Transverse colon (tissue), 4 donors: ENCODE results near the gene TTLL5. TPM values are rescaled to one million over a fixed set of nuclear protein-coding genes. Genes with fewer than 3 reads are reported as not detected.

ENCODE experiments used
- DNase-seq: peaks from one replicate; pipeline ENCODE4 v3.0.0-alpha.2; 2019
- H3K27ac ChIP-seq, 4 donors: fragments of 200-600 bp; sonication (generic); 2 replicates each; pipeline ENCODE4 v1.5.1; 2016 to 2018; ENCODE audit warnings: inconsistent platforms in 4 of 4
- H3K27me3 ChIP-seq: fragments of 200-600 bp; sonication (generic); 2 replicates; pipeline ENCODE4 v1.5.1; 2017; ENCODE audit warnings: inconsistent platforms
- H3K36me3 ChIP-seq, 4 donors: fragments of 200-600 bp; sonication (generic); 2 replicates each; pipeline ENCODE4 v1.5.1; 2017 to 2019; ENCODE audit warnings: inconsistent platforms in 4 of 4
- H3K4me1 ChIP-seq, 4 donors: fragments of 200-600 bp; sonication (generic); 2 replicates each; pipeline ENCODE4 v1.5.1; 2017 to 2020; ENCODE audit warnings: inconsistent platforms in 4 of 4
- H3K4me3 ChIP-seq, 4 donors: fragments of 200-600 bp; sonication (generic); 1 replicate in 1 of 4; 2 replicates in 3 of 4; pipeline versions ENCODE4 v1.5.1 to v1.6.1; 2017 to 2019; ENCODE audit warnings: inconsistent platforms in 4 of 4
- H3K9me3 ChIP-seq, 2 donors: fragments of 200-600 bp; sonication (generic); 2 replicates each; pipeline ENCODE4 v1.5.1; 2017 to 2019; ENCODE audit warnings: inconsistent platforms in 2 of 2
- EP300 ChIP-seq: sonication (generic); formaldehyde crosslinking; IDR thresholded peaks from one replicate; pipeline ENCODE4 v1.6.1; 2017; ENCODE audit warnings: antibody characterized with exemption, low read depth
- POLR2A ChIP-seq: fragments of 450-650 bp; IDR thresholded peaks from one replicate; pipeline ENCODE4 v1.6.1; 2016; ENCODE audit warnings: antibody characterized with exemption, mild to moderate bottlenecking, moderate library complexity
- POLR2AphosphoS5 ChIP-seq, 3 donors: sonication (generic); formaldehyde crosslinking; IDR thresholded peaks; one replicate each; pipeline ENCODE4 v1.6.1; 2016; ENCODE audit warnings: antibody characterized with exemption in 3 of 3
- WGBS, 2 donors: methylation state at CpG; one replicate each; pipeline ENCODE4 v1.1.5; 2018; ENCODE audit warnings: low coverage in 1 of 2; 5-methylcytosine and 5-hydroxymethylcytosine counted together
- in situ Hi-C, 4 donors: fragments of 200-750 bp; cut with MboI; loops; one replicate each; pipeline versions ENCODE4 v1.15.0 to v1.15.1; 2017; ENCODE audit warnings: low sequenced_read_pairs in 3 of 4, low pct_ligation_motif_present in 1 of 4, low pct_unique_long_range_greater_than_20kb in 1 of 4
- intact Hi-C: fragments of 100-400 bp; cut with DNase I; formaldehyde crosslinking; loops from one replicate; pipeline ENCODE4 v1.15.1; 2023; ENCODE audit warnings: low total_unique reads
- total RNA-seq, 4 donors: library from RNA; depleted of rRNA; stranded (reverse); fragments of >200 nt; gene quantifications; one replicate each; pipeline ENCODE4 v1.1.0, GENCODE V29; 2016
- TF ChIP-seq, protein P1 (sequence below), 5 experiments: fragments of 200-600 bp in 3 of 5; fragments of 450-650 bp in 2 of 5; sonication (generic) in 3 of 5; IDR thresholded peaks; 1 replicate in 2 of 5; 2 replicates in 3 of 5; pipeline ENCODE4 v1.5.1; 2016 to 2017; ENCODE audit warnings: antibody characterized with exemption in 5 of 5, inconsistent platforms in 3 of 5, mild to moderate bottlenecking in 2 of 5, moderate library complexity in 1 of 5

The TTLL5 gene
- total RNA-seq, 4 donors from 2014 or later = 16.1 to 264 (median 40.8) TPM

DNA sequence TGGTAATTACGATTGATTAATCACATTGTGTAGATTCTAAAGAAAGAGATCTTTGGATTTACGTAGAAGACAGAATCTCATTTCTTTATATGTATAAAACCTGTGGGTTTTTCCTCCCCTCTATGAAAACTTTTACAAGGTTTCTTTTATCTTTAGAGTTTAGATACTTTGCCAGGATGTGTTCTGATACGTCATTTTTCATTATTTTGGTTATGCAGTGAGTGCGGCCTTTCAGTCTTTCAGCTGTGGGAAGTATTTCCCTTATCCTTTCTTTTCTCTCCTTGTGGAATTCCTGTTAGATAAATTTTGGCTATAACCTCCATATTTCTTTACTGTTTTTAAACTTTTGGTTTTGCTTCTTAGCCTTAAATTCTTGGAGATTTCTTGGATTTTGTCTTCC lies 92.7 kb downstream of the TTLL5 start:
- H3K9me3 ChIP-seq = no peaks in the 10 kb centered on the region
- no peak overlapping the region for H3K4me3 ChIP-seq
- no peaks in the 10 kb centered on the region for H3K27me3 ChIP-seq
- WGBS, 2 donors = 93 to 94% methylated on average over 4 of the region's 4 CpGs
- DNase-seq = no peak
- TF ChIP-seq POLR2A (no peak), EP300 (no peak), POLR2AphosphoS5 (IDR thresholded peaks at IDR 0.05) (no peak)
- TF ChIP-seq, protein P1, sequence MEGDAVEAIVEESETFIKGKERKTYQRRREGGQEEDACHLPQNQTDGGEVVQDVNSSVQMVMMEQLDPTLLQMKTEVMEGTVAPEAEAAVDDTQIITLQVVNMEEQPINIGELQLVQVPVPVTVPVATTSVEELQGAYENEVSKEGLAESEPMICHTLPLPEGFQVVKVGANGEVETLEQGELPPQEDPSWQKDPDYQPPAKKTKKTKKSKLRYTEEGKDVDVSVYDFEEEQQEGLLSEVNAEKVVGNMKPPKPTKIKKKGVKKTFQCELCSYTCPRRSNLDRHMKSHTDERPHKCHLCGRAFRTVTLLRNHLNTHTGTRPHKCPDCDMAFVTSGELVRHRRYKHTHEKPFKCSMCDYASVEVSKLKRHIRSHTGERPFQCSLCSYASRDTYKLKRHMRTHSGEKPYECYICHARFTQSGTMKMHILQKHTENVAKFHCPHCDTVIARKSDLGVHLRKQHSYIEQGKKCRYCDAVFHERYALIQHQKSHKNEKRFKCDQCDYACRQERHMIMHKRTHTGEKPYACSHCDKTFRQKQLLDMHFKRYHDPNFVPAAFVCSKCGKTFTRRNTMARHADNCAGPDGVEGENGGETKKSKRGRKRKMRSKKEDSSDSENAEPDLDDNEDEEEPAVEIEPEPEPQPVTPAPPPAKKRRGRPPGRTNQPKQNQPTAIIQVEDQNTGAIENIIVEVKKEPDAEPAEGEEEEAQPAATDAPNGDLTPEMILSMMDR (IDR thresholded peaks at IDR 0.05) = no peak
- H3K36me3 ChIP-seq = peaks cover 0 to 10% (median 0%) of the 10 kb centered on the region in 4 donors
- H3K4me1 ChIP-seq = no peaks in the 10 kb centered on the region
- intact Hi-C loops (loop anchor here (10.0 kb wide), 1 partner anchor 1651 kb away; no protein-coding TSS in a partner anchor), in situ Hi-C loops (no loop called here)
- no peak overlapping the region for H3K27ac ChIP-seq

DNA sequence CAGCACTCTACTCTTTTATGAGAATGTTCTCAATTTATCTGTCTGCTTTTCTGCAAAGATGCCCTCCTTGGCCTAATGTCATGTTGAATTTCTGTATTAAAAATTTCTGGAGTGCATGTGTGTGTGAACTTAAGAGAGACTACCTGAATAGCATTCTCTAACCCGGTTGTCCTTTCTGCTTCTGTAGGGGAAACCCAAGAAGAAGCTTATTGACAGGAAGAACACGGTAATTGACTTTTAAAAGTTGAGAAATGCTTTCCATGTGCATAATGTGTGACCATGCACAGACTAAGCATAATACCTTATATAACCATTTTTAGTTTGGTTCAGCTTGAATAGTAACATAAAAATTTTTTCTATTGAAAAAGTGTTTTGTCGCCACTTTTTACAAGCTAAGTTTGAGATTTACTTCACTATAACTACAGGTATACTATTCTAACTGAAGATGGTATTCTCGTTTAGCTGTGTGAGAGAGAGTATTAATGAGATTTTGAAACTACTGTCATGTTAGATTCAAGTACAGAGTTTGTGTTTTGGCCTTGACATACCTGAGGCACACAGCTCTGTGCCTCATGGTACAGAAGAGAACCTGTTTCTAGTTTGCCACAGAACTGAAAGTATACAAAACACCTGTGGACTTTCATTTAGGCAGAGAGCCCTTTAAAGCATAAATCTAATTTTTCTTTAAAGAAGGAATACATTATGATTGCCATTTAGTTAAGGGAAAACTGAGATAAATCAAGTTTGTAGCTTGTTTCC lies 96.8 kb downstream of the TTLL5 start:
- DNase-seq = no peak
- in situ Hi-C loops = no loop called here
- no peaks in the 10 kb centered on the region for H3K4me1 ChIP-seq
- H3K9me3 ChIP-seq = no peaks in the 10 kb centered on the region
- TF ChIP-seq POLR2AphosphoS5 (IDR thresholded peaks at IDR 0.05) (no peak), POLR2A (no peak), EP300 (no peak)
- TF ChIP-seq, protein P1 (IDR thresholded peaks at IDR 0.05) = no peak
- no peaks in the 10 kb centered on the region for H3K27me3 ChIP-seq
- intact Hi-C loops = loop anchor here (10.0 kb wide), 1 partner anchor 1647 kb away; no protein-coding TSS in a partner anchor
- no peak overlapping the region for H3K27ac ChIP-seq
- 88 to 93% methylated on average over 4 of the region's 4 CpGs for WGBS, 2 donors
- H3K36me3 ChIP-seq = peaks cover 0 to 7% (median 0%) of the 10 kb centered on the region in 4 donors
- H3K4me3 ChIP-seq = no peak overlapping the region

DNA sequence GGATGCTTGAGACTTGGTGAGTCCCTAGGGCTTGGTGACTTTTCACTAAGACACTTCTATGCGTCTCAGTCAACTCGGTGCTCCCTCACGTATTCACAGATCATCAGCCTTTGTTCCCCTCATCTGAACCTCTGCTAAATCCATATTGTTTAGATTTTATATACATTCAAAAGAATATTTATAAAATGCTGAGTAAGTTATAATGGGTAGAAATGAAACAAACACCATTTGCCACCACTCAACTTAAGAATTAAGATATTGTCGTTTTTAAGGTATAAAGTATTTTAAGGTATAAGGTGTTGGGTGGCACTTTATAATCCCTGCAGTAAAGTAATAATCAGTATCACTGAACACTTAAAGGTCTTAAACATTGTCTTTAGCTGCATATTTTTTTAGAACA lies 103.0 kb downstream of the TTLL5 start:
- in situ Hi-C loops = no loop called here
- DNase-seq = no peak

DNA sequence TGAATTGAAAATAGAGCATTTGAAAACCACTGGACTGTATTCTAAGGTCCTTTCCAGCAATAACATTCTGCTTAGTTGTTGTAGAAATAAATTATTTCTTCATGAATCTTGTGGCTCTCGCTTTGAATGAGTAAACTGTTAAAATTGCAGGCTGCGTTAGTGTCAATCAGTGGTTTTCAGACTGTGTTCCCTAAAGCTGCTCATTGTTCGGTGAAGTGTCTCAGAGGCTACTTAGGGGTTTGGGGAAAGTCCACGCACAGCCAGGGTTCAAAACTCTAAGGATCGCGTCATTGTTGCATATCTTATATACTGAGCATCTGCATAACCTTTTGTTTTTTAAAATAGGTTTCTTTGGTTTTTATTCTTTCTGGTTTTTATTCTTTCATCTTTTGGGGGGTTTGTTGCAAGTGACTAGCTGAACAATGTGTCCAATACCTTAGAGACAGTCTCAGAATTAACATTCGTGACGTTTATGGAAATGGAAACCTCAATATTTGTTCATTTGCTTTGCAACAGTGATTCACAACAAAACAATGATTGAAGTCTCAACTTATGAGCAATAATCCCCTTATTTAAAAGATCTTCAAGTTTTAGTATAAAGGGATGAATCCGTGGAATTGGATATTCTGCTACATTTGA lies 108.1 kb downstream of the TTLL5 start:
- Histone ChIP-seq H3K27ac (no peak overlapping the region), H3K36me3 (peaks cover 0 to 8% (median 0%) of the 10 kb centered on the region in 4 donors), H3K4me3 (no peak overlapping the region), H3K9me3 (no peaks in the 10 kb centered on the region), H3K27me3 (no peaks in the 10 kb centered on the region), H3K4me1 (no peaks in the 10 kb centered on the region)
- no peak for DNase-seq
- intact Hi-C loops (no loop called here), in situ Hi-C loops (no loop called here)
- TF ChIP-seq POLR2A (no peak), EP300 (no peak), POLR2AphosphoS5 (IDR thresholded peaks at IDR 0.05) (no peak)
- TF ChIP-seq, protein P1 (IDR thresholded peaks at IDR 0.05) = no peak
- WGBS, 2 donors = 76 to 79% methylated on average over 9 of the region's 9 CpGs

More for the DNA sequence above, 103.0 kb downstream of the TTLL5 start:
- no peak overlapping the region for H3K27ac ChIP-seq
- H3K4me1 ChIP-seq = no peaks in the 10 kb centered on the region
- intact Hi-C loops = no loop called here
- no peaks in the 10 kb centered on the region for H3K9me3 ChIP-seq
- TF ChIP-seq, protein P1 (IDR thresholded peaks at IDR 0.05) = no peak
- TF ChIP-seq EP300 = no peak
- 96 to 97% methylated on average over 4 of the region's 4 CpGs for WGBS, 2 donors
- no peaks in the 10 kb centered on the region for H3K27me3 ChIP-seq
- H3K36me3 ChIP-seq = peaks cover 0 to 7% (median 0%) of the 10 kb centered on the region in 4 donors
- H3K4me3 ChIP-seq = no peak overlapping the region
